Endometrial microvascular endothelial cells (primary cell): ENCODE measurements around the gene IPO5. TPM values are rescaled to one million over a fixed set of nuclear protein-coding genes. Genes with fewer than 3 reads are reported as not detected.
"Not testable (repeated sequence)": the region's sequence is repeated elsewhere in the genome, so short reads cannot be mapped to it uniquely, and the experiment has no call there.

ENCODE experiments used
- in situ Hi-C: cut with HindIII; loops from 2 replicates; pipeline ENCODE4 v1.10.0; 2017; ENCODE audit warnings: low sequenced_read_pairs, low pct_unique_long_range_greater_than_20kb; ENCODE audit errors: inconsistent ontology term
- total RNA-seq: library from RNA; depleted of rRNA; stranded (reverse); fragments of >200 nt; gene quantifications from one replicate; pipeline ENCODE4 v1.2.3, GENCODE V29; 2015; ENCODE audit errors: inconsistent ontology term

Gene IPO5
- total RNA-seq, 1 donor from 2014 or later: 173 TPM

DNA sequence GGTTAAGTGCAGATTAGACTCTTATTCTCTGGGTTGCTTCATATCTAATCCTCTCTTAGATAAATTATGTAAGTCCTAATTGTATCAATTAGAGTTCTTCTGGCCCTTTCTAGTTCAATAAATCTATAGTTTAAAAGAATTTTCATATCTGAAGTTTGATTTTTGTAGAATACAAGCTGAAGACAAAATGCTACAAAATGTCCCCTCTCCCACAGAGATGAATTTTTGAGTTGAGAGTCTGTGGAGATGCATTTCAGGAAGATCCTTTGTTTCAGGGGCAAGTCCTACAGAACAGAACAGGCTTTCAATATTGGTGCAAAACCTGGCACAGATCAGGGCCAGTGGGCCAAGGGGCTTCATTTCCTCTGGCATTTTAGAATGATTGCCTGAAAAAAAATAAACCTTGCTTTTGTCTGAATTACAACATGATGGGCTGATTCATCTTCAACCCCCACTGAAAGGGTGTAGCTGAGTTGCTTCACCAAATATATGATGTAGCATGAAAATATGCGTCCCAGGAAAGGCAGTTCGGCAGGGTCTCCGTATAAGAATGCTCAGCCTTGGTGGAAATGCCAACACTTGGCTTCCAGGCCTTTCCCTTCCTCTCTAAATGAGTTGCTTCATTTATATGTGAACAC is 6.4 kb upstream of the IPO5 start:
- in situ Hi-C loops: no loop called here

DNA sequence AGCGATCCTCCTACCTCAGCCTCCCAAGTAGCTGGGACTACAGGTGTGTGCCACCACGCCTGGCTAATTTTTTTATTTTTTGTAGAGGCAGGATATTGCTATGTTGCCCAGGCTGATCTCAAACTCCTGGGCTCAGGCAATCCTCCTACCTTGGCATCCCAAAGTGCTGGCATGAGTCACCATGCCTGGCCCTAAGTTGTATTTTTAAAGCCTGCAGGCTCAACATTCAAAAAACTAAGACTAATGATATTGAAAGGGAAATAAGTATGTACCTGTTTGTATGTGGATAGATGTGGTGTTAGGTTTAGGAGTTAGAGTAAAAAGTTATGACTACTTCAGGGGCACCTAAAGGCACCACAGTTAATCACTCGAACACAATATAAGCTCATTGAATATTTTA is 5.4 kb upstream of the IPO5 start:
- in situ Hi-C loops: no loop called here

DNA sequence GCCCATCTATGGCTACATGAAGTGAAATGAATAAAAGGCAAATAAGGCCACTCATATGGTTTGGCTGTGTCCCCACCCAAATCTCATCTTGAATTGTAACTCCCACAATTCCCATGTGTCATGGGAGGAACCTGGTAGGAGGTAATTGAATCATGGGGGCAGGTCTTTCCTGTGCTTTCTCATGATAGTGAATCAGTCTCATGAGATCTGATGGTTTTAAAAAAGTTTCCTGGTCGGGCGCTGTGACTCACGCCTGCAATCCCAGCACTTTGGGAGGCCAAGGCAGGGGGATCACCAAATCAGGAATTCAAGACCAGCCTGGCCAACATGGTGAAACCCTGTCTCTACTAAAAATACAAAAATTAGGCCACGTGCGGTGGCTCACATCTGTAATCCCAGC is 4.2 kb upstream of the IPO5 start:
- in situ Hi-C loops: not testable (repeated sequence)

DNA sequence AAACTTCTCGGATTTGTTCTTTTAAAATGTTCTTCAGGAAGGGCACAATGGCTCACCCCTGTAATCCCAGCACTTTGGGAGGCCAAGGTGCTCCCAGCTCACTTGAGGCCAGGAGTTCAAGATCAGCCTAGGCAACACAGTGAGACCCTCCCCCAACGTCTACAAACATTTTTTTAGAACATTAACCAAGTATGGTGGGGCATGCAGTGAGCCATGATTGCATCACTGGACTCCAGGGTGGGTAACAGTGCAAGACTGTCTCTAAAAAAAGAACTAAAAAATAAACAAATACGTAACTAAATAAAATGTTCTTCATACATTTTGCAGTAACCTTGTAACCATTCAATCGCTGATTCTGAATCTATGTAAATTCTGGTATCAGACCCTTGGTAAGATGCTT is 2.1 kb upstream of the IPO5 start:
- in situ Hi-C loops: no loop called here

DNA sequence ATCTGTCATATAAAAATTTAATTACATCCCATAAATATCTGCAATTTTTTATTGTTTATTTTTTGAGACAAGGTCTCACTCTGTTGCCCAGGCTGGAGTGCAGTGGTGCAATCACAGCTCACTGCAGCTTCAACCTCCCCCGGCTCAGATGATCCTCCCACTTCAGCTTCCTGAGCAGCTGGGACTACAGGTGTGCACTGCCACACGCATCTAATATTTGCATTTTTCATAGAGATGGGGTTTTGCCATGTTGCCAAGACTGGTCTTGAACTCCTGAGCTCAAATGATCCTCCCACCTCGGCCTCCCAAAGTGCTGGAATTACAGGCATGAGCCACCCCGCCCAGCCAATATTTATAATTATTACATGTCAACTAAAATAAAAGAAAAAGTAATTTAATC is 644 bp upstream of the IPO5 start:
- in situ Hi-C loops: not testable (repeated sequence)

DNA sequence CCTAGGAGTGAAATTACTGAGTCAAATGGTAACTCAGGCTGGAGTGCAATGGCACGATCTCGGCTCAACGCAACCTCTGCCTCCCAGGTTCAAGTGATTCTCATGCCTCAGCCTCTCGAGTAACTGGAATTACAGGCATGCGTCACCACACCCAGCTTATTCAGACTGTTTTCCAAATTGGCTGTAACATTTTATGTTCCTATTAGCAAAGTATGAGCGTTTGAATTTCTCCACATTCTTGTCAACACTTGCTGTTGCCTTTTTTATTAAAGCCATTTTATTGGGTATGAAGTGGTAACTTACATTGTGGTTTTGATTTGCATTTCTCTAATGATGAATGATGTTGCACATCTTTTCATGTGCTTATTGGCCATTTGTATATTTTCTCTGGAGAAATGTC is 7.9 kb downstream of the IPO5 start:
- in situ Hi-C loops: no loop called here

DNA sequence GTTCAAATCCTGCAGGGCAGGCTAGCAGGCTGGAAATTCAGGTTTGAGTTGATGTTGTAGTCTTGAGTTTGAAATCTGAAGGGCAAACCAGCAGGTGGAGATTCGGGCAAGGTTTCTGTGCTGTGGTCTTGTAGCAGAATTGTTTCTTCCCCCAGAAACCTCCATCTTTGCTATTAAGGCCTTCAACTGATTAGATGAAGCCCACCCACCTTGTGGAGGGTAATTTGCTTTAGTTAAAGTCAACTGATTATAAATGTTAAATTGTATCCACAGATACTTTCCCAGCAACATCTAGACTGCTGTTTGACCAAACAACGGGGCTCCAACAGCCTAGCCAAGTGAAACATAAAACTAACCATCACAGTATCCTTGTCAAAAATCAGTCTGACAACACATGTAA is 9.4 kb downstream of the IPO5 start:
- in situ Hi-C loops: no loop called here

DNA sequence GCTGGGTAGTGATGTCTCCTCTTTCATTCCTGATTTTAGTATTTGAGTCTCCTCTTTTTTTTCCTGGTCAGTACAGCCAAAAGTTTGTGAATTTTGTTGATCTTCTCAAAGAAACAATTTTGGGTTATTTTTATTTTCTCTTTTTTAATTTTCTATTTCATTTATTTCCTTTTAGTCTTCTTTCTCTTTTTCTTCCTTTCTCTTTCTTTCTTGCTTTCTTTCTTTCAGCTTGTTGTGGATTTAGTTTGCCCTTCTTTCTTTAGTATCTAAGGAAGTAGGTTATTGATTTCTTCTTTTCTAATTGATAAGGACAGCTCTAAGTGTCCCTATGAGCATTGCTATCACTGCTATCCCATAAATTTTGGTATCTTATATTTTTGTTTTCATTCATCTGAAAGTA is 13.8 kb downstream of the IPO5 start:
- in situ Hi-C loops: no loop called here

DNA sequence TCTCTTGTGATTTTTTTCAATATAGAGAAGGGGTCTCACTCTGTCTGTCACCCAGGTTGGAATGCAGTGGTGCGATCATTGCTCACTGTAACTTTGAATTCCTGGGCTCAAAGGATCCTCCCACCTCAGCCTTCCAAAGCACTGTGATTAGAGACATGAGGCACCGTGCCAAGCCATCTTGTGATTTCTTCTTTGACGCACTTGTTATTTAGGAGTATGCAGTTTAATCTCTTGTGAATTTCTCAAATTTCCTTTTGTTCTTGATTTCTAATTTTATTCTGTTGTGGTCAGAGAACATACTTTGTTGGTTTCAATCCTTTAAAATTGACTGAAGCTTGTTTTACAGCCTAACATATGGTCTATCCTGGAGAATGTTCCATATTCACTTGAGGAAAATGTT is 14.5 kb downstream of the IPO5 start:
- in situ Hi-C loops: no loop called here

DNA sequence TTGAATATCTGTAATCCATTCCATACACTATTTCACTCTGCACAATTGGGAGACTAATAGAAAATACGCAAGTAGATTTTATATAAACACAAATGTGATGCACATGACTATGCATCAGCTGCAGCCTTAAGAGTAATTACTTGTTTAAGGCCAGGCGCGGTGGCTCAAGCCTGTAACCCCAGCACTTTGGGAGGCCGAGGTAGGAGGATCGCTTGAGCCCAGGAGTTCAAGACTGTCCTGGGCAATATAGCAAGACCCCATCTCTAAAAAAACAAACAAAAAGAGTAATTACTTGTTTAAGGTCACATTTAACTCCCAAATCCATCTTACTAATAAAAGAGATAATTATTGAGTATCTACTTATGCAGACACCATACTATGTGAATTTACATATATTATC is 18.0 kb downstream of the IPO5 start:
- in situ Hi-C loops: no loop called here

DNA sequence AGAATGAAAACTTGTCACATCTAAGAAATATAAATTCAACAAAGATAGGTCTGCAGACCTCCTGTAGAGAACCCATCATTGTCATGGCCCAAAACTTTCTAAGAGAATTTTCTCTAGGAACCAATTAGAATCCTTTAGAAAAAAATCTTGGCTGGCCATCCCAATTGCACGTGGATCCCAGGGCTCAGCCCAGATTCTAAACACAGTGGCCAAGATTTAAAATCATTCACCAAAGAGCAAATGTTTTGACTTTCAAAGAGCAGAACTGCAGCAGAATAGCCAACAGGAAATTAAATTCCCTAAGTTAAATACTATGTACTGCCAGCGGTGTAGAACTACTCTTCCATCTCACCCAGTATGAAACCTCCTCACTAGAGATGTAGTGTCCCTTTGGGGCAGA is 21.3 kb downstream of the IPO5 start:
- in situ Hi-C loops: no loop called here

DNA sequence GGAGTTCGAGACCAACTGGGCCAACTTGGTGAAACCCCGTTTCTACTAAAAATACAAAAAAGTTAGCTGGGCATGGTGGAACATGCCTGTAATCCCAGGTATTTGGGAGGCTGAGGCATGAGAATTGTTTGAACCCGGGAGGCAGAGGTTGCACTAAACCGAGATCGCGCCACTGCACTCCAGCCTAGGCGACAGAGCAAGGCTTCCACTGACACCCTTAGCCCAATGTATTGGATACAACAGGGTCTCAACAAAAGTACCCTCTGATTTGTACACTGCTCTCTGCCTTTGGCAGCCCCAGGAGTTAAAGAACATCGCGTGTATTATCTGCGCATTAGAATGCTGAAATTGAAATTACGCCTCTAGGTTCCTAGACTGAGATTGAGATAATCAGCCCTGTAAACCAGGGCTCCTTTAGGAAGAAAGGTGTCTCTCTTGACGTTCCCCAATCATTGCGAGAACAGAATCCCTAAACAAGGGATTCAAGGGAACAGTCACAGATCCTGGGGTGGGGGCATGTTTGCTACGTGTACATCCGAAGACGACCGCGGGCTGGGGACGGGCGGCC is 21.9 kb downstream of the IPO5 start:
- in situ Hi-C loops: no loop called here

DNA sequence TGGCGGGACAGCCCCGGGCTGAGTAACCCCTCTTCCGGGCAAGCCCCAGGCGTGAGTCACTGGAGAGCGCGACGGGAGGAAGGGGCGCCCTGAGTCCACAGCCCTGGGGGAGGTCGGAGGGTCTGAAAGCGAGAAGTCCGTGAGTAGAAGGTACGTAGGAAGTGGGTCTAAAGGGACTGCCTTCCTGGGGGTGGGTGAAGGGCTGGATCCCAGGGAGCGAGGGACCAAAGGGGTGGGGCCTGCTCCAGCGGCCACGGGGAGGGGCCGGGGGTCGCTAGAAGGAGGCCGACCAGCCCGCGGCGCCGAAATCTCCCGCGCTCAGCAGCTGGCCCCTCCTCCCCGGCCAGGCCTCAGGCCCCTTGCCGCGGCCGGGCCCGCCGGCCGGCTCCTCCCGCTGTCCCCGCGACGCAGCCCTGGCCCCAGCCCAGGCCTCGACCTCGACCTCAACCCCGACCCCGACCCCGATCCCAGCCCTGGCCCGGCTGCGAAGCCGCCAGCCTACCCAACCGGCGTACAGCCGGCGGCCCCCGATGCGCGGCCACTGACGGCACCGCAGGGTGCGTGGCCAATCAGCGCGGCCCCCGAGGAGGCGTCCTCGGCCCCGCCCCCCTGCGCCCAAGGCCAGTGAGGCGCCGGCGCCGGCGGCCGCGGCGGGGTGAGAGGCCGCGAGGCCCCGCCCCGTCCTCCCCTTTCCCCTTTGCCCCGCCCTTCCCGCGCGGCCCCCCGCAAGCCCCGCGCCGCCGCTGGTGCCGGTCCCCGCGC is 22.6 kb downstream of the IPO5 start:
- in situ Hi-C loops: no loop called here

DNA sequence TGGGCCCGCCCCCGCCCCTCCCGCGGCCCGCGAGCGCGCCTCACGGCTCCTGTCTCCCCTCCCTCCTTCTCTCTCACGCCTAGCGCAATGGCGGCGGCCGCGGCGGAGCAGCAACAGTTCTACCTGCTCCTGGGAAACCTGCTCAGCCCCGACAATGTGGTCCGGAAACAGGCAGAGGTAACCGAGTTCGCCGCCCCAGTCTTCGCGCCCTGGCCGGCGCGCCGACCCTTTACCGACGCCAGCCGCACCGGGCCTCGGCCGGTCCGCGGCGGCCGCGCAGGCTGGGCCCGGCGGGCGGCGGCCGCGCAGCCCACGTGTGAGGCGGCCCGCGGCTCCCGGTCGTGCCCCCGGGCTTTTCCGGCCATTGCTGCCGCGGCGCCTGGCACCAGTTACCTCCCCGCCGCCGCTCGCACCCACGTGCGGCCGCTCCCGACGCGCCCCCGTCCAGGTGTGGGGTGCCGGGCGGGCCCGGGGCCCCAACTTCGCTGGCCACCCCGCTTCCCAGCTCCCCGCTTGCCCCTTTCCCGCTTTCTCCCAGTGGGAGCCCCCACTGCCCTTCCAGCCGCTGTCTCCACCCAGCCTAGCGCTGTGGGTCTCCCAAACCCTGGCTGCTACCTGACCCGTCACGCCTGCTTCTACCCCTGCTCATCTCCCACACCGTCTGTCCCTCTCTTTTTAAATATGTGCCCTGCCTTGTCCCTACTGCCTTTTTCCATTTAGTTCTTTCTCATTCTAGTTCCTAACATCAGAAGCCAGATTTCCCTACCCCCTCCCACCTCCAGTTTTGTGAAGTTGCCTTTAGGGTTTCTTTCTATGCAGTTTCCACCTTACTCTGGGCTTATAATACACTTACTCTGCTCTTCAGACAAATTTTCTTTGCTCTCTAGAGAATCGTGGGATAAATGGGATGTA is 23.4 kb downstream of the IPO5 start:
- in situ Hi-C loops: no loop called here

DNA sequence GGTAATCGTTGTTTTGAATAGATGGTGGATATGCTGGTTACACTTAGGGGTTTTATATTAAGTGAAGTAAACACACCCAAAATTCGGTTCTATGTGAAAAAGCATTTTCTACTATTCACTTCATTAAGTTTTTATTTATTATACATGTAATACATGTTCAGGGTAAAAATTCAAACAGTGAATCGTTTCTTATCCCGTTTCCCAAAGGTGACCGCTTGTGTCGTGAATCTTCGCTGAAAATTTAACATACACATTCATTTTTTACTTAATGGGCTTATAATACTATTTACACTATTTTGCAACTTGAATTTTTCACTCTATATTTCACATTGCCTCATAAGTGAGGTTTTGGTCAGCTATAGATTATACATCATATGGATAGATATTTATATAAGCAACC is 24.5 kb downstream of the IPO5 start:
- in situ Hi-C loops: no loop called here

DNA sequence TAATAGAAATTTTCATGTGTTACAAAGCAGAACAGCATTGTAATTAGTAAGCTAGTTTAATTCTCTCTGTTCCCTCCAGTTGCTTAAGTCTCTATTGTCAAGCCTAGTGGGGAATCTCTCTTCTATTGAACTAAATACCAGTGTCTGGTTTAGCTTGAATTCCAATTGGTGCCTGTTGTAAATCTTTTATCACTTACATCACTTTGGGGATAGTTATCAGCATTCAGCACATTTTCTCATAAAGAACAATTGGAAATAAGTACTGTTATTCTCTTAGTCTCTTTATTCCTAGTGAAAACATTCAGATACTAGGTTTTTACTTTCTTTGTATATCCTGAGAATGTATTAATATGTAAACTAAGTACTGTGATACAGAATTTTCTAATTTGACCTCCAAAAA is 25.2 kb downstream of the IPO5 start:
- in situ Hi-C loops: no loop called here

DNA sequence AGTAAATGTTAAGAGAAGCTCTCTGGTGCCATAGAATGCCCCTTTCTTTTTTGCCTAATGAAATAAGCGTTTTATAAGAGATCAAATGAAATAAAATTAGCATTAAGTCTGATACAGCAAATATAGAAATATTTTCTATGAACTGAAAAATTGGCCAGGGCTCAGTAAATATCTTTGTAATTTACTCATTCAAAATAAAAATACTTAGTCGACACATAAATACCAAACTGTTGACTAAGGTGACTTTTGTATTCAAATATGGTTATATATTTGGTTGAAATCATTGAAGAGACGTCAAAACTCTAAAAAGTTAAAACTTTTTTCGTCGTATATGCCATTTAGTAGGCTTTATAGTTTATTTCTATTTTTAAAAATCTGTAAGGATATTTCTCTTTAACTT is 25.6 kb downstream of the IPO5 start:
- in situ Hi-C loops: no loop called here

DNA sequence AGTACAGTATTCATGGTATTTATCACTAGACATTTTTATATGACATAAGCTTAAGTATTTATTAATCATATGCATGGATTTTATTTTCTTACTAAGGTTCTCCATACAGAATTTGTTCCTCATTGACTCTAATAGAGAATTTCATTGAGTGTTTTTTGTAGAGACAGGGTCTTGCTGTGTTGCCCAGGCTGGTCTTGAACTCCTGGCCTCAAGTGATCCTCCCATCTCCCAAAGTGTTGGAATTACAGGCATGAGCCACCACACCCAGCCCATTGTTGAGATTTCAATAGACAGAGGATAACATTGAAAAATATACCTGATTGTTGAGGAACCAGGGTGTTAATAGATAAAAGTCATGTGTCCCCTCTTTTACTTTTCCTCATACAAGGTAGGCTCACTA is 26.1 kb downstream of the IPO5 start:
- in situ Hi-C loops: no loop called here

DNA sequence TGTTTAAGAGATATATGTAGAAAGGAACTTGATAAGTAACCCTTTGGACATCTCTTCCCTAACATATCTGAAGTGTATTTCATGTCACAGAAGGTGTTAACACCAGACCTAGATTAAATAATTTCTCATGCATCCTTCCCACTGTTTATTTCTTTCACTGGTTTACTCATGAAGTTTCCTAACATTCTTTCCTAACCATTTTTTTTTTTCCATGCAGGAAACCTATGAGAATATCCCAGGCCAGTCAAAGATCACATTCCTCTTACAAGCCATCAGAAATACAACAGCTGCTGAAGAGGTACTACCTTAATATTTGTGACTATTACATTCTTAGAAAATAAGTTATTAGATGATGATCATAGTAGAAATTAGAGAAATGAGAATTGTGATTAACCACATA is 28.8 kb downstream of the IPO5 start:
- in situ Hi-C loops: no loop called here

DNA sequence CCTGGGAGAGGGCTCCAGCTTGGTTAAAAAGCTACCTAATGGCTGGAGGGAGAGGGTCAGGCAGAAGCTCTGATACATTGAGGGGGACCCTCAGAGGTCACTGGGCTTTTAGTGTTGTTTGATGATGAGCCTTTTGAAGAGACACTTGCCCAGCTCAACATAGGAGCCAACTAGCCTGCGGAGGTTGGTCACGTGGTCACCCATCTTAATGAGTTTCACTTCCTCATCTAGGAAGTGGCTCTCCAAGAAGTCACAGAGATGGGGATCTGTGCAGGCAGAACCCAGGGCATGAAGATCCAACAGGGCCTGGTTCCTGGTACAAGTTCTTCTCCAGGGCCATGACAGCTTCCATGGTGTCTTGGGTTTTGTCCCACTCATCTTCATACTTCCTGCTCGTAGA is 33.4 kb downstream of the IPO5 start:
- in situ Hi-C loops: no loop called here
